SK-N-SH (cell line): ENCODE results near the gene CFAP44. TPM values are rescaled to one million over a fixed set of nuclear protein-coding genes. Genes with fewer than 3 reads are reported as not detected.

Experiments used
- CTCF ChIA-PET: fragments of 300-600, 350-600 bp; formaldehyde crosslinking; extraction: SDS; loops from one replicate; lab custom pipeline; 2021; lab: Yijun Ruan, JAX
- POLR2A ChIA-PET: fragments of 350-600 bp; sonication (Branson Sonifier 250); formaldehyde crosslinking; extraction: SDS; loops from one replicate; lab custom pipeline; 2020; ENCODE audit warnings: antibody characterized with exemption, inconsistent platforms; lab: Yijun Ruan, JAX
- DNase-seq: peaks from one replicate; pipeline ENCODE4 v3.0.0; 2012
- H2AFZ ChIP-seq: fragments of 200-600 bp; sonication (generic); 2 replicates; pipeline ENCODE4 v1.8.1; 2016; ENCODE audit warnings: antibody characterized with exemption, mild to moderate bottlenecking, low read depth
- H3F3A ChIP-seq: fragments of 200-600 bp; sonication (generic); replicated peaks from 2 replicates; pipeline ENCODE3; 2016; ENCODE audit warnings: antibody characterized with exemption, mild to moderate bottlenecking; ENCODE audit not compliant: insufficient read depth
- H3K27ac ChIP-seq, 2 experiments: fragments of 200-500 bp in 1 of 2; fragments of 200-600 bp in 1 of 2; sonication (Bioruptor generic) in 1 of 2; sonication (generic), shearing (Covaris generic) in 1 of 2; 2 replicates each; pipeline versions ENCODE4 v1.5.1 to v1.6.1; 2014 to 2016; ENCODE audit warnings: low read depth in 2 of 2, inconsistent platforms in 1 of 2, low read length in 1 of 2, mild to moderate bottlenecking in 1 of 2, mixed read lengths in 1 of 2
- H3K27me3 ChIP-seq: fragments of 200-600 bp; sonication (generic), shearing (Covaris generic); 2 replicates; pipeline ENCODE4 v1.6.1; 2016; ENCODE audit warnings: mixed run types; ENCODE audit not compliant: insufficient read depth
- H3K36me3 ChIP-seq, 2 experiments: fragments of 200-500 bp in 1 of 2; fragments of 200-600 bp in 1 of 2; sonication (Bioruptor generic) in 1 of 2; sonication (generic) in 1 of 2; replicated peaks in 1 of 2; 2 replicates each; pipeline versions ENCODE3 to v1.5.1; 2014 to 2016; ENCODE audit warnings: low read length in 1 of 2, mild to moderate bottlenecking in 1 of 2; ENCODE audit not compliant: insufficient read depth in 2 of 2, control insufficient read depth in 1 of 2
- H3K4me1 ChIP-seq, 2 experiments: fragments of 200-500 bp in 1 of 2; fragments of 200-600 bp in 1 of 2; sonication (Bioruptor generic) in 1 of 2; sonication (generic), shearing (Covaris generic) in 1 of 2; 2 replicates each; pipeline versions ENCODE4 v1.5.1 to v1.6.1; 2014 to 2016; ENCODE audit warnings: low read depth in 1 of 2, low read length in 1 of 2, mixed run types in 1 of 2; ENCODE audit not compliant: insufficient read depth in 2 of 2, control insufficient read depth in 1 of 2
- H3K4me2 ChIP-seq: fragments of 200-600 bp; sonication (generic), shearing (Covaris generic); 2 replicates; pipeline ENCODE4 v1.6.1; 2017; ENCODE audit warnings: mixed run types
- H3K4me3 ChIP-seq, 2 experiments: fragments of 200-500 bp in 1 of 2; fragments of 200-600 bp in 1 of 2; sonication (Bioruptor generic) in 1 of 2; sonication (generic), shearing (Covaris generic) in 1 of 2; 2 replicates each; pipeline versions ENCODE4 v1.5.1 to v1.8.1; 2014 to 2016; ENCODE audit warnings: low read depth in 2 of 2, inconsistent platforms in 1 of 2, low read length in 1 of 2, mild to moderate bottlenecking in 1 of 2, mixed read lengths in 1 of 2, moderate library complexity in 1 of 2
- H3K79me2 ChIP-seq: fragments of 200-600 bp; sonication (generic); 2 replicates; pipeline ENCODE4 v1.8.1; 2017; ENCODE audit warnings: mild to moderate bottlenecking; ENCODE audit not compliant: insufficient read depth
- H3K9ac ChIP-seq: fragments of 200-600 bp; sonication (generic); 2 replicates; pipeline ENCODE4 v1.6.1; 2017; ENCODE audit warnings: mixed run types
- H3K9me2 ChIP-seq: fragments of 200-600 bp; sonication (generic); 2 replicates; pipeline ENCODE4 v1.6.1; 2017; ENCODE audit warnings: mixed run types
- H3K9me3 ChIP-seq: fragments of 200-600 bp; sonication (generic); 2 replicates; pipeline ENCODE4 v1.6.1; 2017; ENCODE audit warnings: mixed run types, mild to moderate bottlenecking, moderate library complexity
- H4K20me1 ChIP-seq: fragments of 200-600 bp; sonication (generic); 2 replicates; pipeline ENCODE4 v1.6.1; 2017; ENCODE audit warnings: mild to moderate bottlenecking, mixed run types; ENCODE audit not compliant: insufficient read depth
- CHD2 ChIP-seq: fragments of 150-350 bp; IDR thresholded peaks from 2 replicates; pipeline ENCODE4 v1.6.1; 2018; ENCODE audit warnings: low read length; ENCODE audit not compliant: partially characterized antibody
- EP300 ChIP-seq, 2 experiments: IDR thresholded peaks; 2 replicates each; pipeline versions ENCODE4 v1.4.0 to v1.6.1; 2012; ENCODE audit warnings: borderline replicate concordance in 1 of 2, low read depth in 1 of 2, low read length in 1 of 2
- FOSL2 ChIP-seq: IDR thresholded peaks from 2 replicates; pipeline ENCODE4 v1.4.0; 2012; ENCODE audit warnings: low read depth, mild to moderate bottlenecking, moderate library complexity, borderline replicate concordance
- FOXJ3 ChIP-seq: sonication (generic); formaldehyde crosslinking; IDR thresholded peaks from 2 replicates; pipeline ENCODE4 v1.5.1; 2020; ENCODE audit warnings: mild to moderate bottlenecking, missing genetic modification reagents
- GABPA ChIP-seq: IDR thresholded peaks from 2 replicates; pipeline ENCODE4 v1.4.0; 2012; ENCODE audit warnings: low read depth, mild to moderate bottlenecking
- MAX ChIP-seq: IDR thresholded peaks from 2 replicates; pipeline ENCODE4 v1.4.0; 2012; ENCODE audit warnings: low read depth
- PBX3 ChIP-seq: IDR thresholded peaks from 2 replicates; pipeline ENCODE4; 2012
- RAD21 ChIP-seq: IDR thresholded peaks from 2 replicates; pipeline ENCODE4 v1.6.1; 2012; ENCODE audit warnings: mild to moderate bottlenecking, low read length
- RCOR1 ChIP-seq: fragments of 150-350 bp; IDR thresholded peaks from 2 replicates; pipeline ENCODE4 v1.6.1; 2017; ENCODE audit warnings: antibody characterized with exemption, low read length
- RXRA ChIP-seq: IDR thresholded peaks from 2 replicates; pipeline ENCODE4 v1.4.0; 2012; ENCODE audit warnings: low read depth, mild to moderate bottlenecking, borderline replicate concordance
- SMC3 ChIP-seq: IDR thresholded peaks from 2 replicates; pipeline ENCODE4 v1.6.1; 2012; ENCODE audit warnings: low read depth, low read length, improper control_type of control experiment
- TAF1 ChIP-seq: IDR thresholded peaks from 2 replicates; pipeline ENCODE4 v1.6.1; 2012; ENCODE audit warnings: low read depth, mild to moderate bottlenecking, low read length, moderate library complexity, borderline replicate concordance
- USF1 ChIP-seq: IDR thresholded peaks from 2 replicates; pipeline ENCODE4 v1.4.0; 2012; ENCODE audit warnings: low read depth, borderline replicate concordance
- USF2 ChIP-seq: fragments of 150-350 bp; IDR thresholded peaks from 2 replicates; pipeline ENCODE4 v1.6.1; 2017; ENCODE audit warnings: antibody characterized with exemption, low read length, low read depth, borderline replicate concordance
- YY1 ChIP-seq: IDR thresholded peaks from 2 replicates; pipeline ENCODE4 v1.4.0; 2012; ENCODE audit warnings: low read depth, mild to moderate bottlenecking
- WGBS: methylation state at CpG from one replicate; pipeline ENCODE4 v1.1.6; 2017; ENCODE audit warnings: low lambda C conversion rate; 5-methylcytosine and 5-hydroxymethylcytosine counted together
- polyA plus RNA-seq, 3 experiments: library from polyadenylated mRNA; depleted of rRNA; stranded (reverse); fragments of >200 nt; gene quantifications; 2 replicates each; pipeline ENCODE4 v1.2.3, GENCODE V29; 2012
- TF ChIP-seq, protein P1 (sequence below): IDR thresholded peaks from 2 replicates; pipeline ENCODE4 v1.4.0; 2012; ENCODE audit warnings: low read depth, borderline replicate concordance
- TF ChIP-seq, protein P2 (sequence below): fragments of 150-350 bp; IDR thresholded peaks from 2 replicates; pipeline ENCODE4 v1.6.1; 2016; ENCODE audit warnings: mild to moderate bottlenecking, low read depth, low read length

Gene CFAP44
- polyA plus RNA-seq, 1 of the 3 experiments (the other 2 are of a cell fraction): 2.3 TPM

GRCh38 chr3:113431811-113432210 is 9.5 kb downstream of the CFAP44 start (continued):
- no peak for TF ChIP-seq SMC3

DNA sequence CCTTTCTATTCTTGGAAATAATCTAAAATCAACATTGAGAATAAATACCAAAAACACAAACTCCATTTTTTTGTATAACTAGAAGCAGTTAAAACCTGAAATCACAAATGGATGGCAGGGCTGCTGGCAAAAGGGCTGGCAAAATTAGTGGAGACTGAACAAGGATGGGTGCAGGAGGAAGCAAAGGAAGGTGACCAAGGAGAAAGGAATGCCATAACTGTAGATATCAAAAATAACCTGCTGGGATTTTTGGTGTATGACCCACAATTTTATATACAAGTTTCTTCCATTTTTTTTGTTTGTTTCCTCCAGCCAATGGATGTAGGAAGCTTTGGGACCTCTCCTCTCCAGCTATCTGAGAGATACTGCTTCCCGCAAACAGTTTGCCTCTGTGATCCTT is 12.7 kb downstream of the CFAP44 start:
- no peak for DNase-seq
- no peak overlapping the region for H3K4me2 ChIP-seq
- CTCF ChIA-PET: interaction anchor here (1.0 to 1.6 kb wide), 2 partner anchors 149 to 378 kb away, joined by 3 to 4 read pairs; no protein-coding TSS in a partner anchor

More for the DNA sequence above, 12.7 kb downstream of the CFAP44 start:
- POLR2A ChIA-PET: no interaction called here
- Histone ChIP-seq H3K9ac (no peak overlapping the region), H4K20me1 (no peaks in the 10 kb centered on the region), H3K9me3 (no peaks in the 10 kb centered on the region), H2AFZ (no peak overlapping the region), H3K4me3 (no peak overlapping the region), H3K27ac (no peak overlapping the region), H3K27me3 (no peaks in the 10 kb centered on the region), H3F3A (no peaks in the 10 kb centered on the region), H3K9me2 (no peaks in the 10 kb centered on the region), H3K36me3 (peaks cover 20 to 21% of the 10 kb centered on the region in 2 experiments), H3K4me1 (no peaks in the 10 kb centered on the region), H3K79me2 (no peaks in the 10 kb centered on the region)
- WGBS: 100% methylated on average over 1 of the region's 1 CpG
- TF ChIP-seq YY1 (no peak), USF2 (no peak), MAX (no peak), FOSL2 (no peak), USF1 (no peak), GABPA (no peak), SMC3 (no peak), CHD2 (no peak), RXRA (no peak), RCOR1 (no peak), EP300 (IDR thresholded peaks at IDR 0.05; ENCODE audit: borderline replicate concordance in 1 of 2, low read depth in 1 of 2, low read length in 1 of 2) (no peak), FOXJ3 (no peak), TAF1 (no peak), RAD21 (no peak), PBX3 (no peak)
- TF ChIP-seq, protein P1, sequence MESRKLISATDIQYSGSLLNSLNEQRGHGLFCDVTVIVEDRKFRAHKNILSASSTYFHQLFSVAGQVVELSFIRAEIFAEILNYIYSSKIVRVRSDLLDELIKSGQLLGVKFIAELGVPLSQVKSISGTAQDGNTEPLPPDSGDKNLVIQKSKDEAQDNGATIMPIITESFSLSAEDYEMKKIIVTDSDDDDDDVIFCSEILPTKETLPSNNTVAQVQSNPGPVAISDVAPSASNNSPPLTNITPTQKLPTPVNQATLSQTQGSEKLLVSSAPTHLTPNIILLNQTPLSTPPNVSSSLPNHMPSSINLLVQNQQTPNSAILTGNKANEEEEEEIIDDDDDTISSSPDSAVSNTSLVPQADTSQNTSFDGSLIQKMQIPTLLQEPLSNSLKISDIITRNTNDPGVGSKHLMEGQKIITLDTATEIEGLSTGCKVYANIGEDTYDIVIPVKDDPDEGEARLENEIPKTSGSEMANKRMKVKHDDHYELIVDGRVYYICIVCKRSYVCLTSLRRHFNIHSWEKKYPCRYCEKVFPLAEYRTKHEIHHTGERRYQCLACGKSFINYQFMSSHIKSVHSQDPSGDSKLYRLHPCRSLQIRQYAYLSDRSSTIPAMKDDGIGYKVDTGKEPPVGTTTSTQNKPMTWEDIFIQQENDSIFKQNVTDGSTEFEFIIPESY: no peak
- TF ChIP-seq, protein P2, sequence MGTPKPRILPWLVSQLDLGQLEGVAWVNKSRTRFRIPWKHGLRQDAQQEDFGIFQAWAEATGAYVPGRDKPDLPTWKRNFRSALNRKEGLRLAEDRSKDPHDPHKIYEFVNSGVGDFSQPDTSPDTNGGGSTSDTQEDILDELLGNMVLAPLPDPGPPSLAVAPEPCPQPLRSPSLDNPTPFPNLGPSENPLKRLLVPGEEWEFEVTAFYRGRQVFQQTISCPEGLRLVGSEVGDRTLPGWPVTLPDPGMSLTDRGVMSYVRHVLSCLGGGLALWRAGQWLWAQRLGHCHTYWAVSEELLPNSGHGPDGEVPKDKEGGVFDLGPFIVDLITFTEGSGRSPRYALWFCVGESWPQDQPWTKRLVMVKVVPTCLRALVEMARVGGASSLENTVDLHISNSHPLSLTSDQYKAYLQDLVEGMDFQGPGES: no peak
